Endothelial cell of umbilical vein (primary cell): ENCODE results near the gene MEF2C.

Source experiments
- CTCF ChIP-seq, 2 donors: IDR thresholded peaks; 1 replicate in 1 of 2; 2 replicates in 1 of 2; pipeline ENCODE4 v1.5.1; 2011; ENCODE audit warnings: low read length in 2 of 2, mild to moderate bottlenecking in 2 of 2, moderate library complexity in 2 of 2, control low read depth in 1 of 2, inconsistent platforms in 1 of 2, low read depth in 1 of 2; ENCODE audit not compliant: insufficient read depth in 1 of 2; ENCODE audit errors: extremely low read depth in 1 of 2
- EZH2 ChIP-seq: IDR thresholded peaks from 2 replicates; pipeline ENCODE4 v1.6.1; 2012; ENCODE audit warnings: borderline replicate concordance, low read depth, mild to moderate bottlenecking, moderate library complexity, low read length, inconsistent platforms; ENCODE audit not compliant: severe bottlenecking
- FOS ChIP-seq: IDR thresholded peaks from 2 replicates; pipeline ENCODE4 v1.6.1; 2011; ENCODE audit warnings: mild to moderate bottlenecking, low read length, moderate library complexity, borderline replicate concordance; ENCODE audit not compliant: insufficient read depth
- GATA2 ChIP-seq: IDR thresholded peaks from 2 replicates; pipeline ENCODE4 v1.7.0; 2011; ENCODE audit warnings: low read depth, mild to moderate bottlenecking, moderate library complexity, mixed read lengths, low read length; ENCODE audit not compliant: insufficient read length, insufficient read depth
- JUN ChIP-seq: IDR thresholded peaks from 2 replicates; pipeline ENCODE4 v1.6.1; 2011; ENCODE audit warnings: borderline replicate concordance, low read depth; ENCODE audit not compliant: insufficient read length, insufficient read depth
- MAX ChIP-seq: IDR thresholded peaks from 2 replicates; pipeline ENCODE4 v1.6.1; 2011; ENCODE audit not compliant: insufficient read depth, insufficient read length
- MYC ChIP-seq: IDR thresholded peaks from one replicate; pipeline ENCODE4 v1.6.1; 2011; ENCODE audit warnings: mild to moderate bottlenecking, low read depth, low read length
- POLR2A ChIP-seq: IDR thresholded peaks from 2 replicates; pipeline ENCODE4 v1.6.1; 2012; ENCODE audit warnings: low read depth, mild to moderate bottlenecking, control low read depth, low read length
- POLR2AphosphoS5 ChIP-seq: IDR thresholded peaks from 2 replicates; pipeline ENCODE4 v1.6.1; 2012; ENCODE audit warnings: low read depth, mild to moderate bottlenecking, control low read depth, low read length, moderate library complexity; ENCODE audit not compliant: insufficient read depth

- TF ChIP-seq CTCF (IDR thresholded peaks at IDR 0.05; ENCODE audit: extremely low read depth in 1 of 2, insufficient read depth in 1 of 2, low read depth in 1 of 2, low read length in 2 of 2) (no peak), MAX (no peak), POLR2A (no peak), POLR2AphosphoS5 (no peak), JUN (no peak), MYC (no peak), EZH2 (no peak), GATA2 (no peak), FOS (no peak)
These were observed 46.4 kb upstream of the MEF2C start for GRCh38 chr5:88929385-88929784.
